OCI-LY1 (cell line): ENCODE measurements around the gene MFAP3L.

ENCODE experiments used
- CTCF ChIP-seq: fragments of 200-600 bp; sonication (generic), shearing (Covaris generic); IDR thresholded peaks from 2 replicates; pipeline ENCODE4 v1.5.1; 2017; ENCODE audit warnings: mild to moderate bottlenecking, antibody characterized with exemption, low read length, moderate library complexity, mixed read lengths
- EZH2 ChIP-seq: fragments of 200-600 bp; sonication (generic), shearing (Covaris generic); IDR thresholded peaks from 2 replicates; pipeline ENCODE4 v1.8.0; 2017; ENCODE audit warnings: borderline replicate concordance, mixed run types, mild to moderate bottlenecking, antibody characterized with exemption, low read length, moderate library complexity, mixed read lengths

GRCh38 chr4:170008801-170009200 is 17.4 kb downstream of the MFAP3L start:
- TF ChIP-seq CTCF (no peak), EZH2 (no peak)
